Kidney tubule cell (primary cell): ENCODE results near the gene PIGZ.

ENCODE experiments used
- DNase-seq: peaks from one replicate; pipeline ENCODE4 v3.0.0-alpha.2; 2018; ENCODE audit warnings: low spot score

Gene PIGZ

GRCh38 chr3:196914866-196915265, 53.8 kb downstream of the PIGZ start:
- DNase-seq = no peak

GRCh38 chr3:196903740-196904139, 64.9 kb downstream of the PIGZ start:
- DNase-seq = no peak

- no peak for DNase-seq
These were observed 66.3 kb downstream of the PIGZ start for GRCh38 chr3:196902296-196902695.

GRCh38 chr3:196901768-196902167, 66.9 kb downstream of the PIGZ start:
- DNase-seq = no peak
